ENCODE results near the gene DGKQ. TPM values are rescaled to one million over a fixed set of nuclear protein-coding genes. Genes with fewer than 3 reads are reported as not detected.

Gene DGKQ
- total and polyA plus RNA-seq, 11 donors: 2.6 to 7.3 (median 4.1) TPM

DNA sequence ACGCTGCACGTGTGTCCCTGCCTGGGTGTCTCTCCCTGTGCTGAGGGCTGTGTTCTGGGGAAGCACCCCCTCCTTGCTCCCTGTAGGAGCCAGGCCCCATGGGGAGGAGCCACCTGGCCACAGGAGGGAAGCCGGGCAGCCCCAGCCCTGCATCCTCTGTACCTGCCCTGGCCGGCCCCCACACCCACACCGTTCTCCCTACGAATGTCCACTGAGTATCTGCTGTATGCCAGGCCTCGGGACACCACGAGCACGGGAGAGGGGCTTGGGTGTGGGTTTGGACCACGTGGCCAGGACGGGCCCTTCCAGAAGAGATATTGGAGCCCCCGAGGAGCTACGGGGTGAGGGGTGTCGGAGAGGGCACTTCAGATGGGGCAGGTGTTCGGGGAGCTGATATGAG, 44.3 kb upstream of the DGKQ start:
- H3K36me3 ChIP-seq: no peaks in the 10 kb centered on the region
- ATAC-seq (no peak), DNase-seq (no peak)
- no peak for TF ChIP-seq POLR2A (IDR thresholded peaks at IDR 0.05)
- TF ChIP-seq, protein P1, sequence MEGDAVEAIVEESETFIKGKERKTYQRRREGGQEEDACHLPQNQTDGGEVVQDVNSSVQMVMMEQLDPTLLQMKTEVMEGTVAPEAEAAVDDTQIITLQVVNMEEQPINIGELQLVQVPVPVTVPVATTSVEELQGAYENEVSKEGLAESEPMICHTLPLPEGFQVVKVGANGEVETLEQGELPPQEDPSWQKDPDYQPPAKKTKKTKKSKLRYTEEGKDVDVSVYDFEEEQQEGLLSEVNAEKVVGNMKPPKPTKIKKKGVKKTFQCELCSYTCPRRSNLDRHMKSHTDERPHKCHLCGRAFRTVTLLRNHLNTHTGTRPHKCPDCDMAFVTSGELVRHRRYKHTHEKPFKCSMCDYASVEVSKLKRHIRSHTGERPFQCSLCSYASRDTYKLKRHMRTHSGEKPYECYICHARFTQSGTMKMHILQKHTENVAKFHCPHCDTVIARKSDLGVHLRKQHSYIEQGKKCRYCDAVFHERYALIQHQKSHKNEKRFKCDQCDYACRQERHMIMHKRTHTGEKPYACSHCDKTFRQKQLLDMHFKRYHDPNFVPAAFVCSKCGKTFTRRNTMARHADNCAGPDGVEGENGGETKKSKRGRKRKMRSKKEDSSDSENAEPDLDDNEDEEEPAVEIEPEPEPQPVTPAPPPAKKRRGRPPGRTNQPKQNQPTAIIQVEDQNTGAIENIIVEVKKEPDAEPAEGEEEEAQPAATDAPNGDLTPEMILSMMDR (IDR thresholded peaks at IDR 0.05): no peak
- peaks cover 0 to under 1% (median 0%) of the 10 kb centered on the region in 12 donors for H3K4me1 ChIP-seq
- WGBS, 4 donors: 80 to 89% (median 83%) methylated on average over 13 to 15 of the region's 15 CpGs
- intact Hi-C loops (cut with DNase I): no loop called here
- no peaks in the 10 kb centered on the region for H3K9me3 ChIP-seq
- H3K27ac ChIP-seq: no peak overlapping the region
- H3K27me3 ChIP-seq: no peaks in the 10 kb centered on the region
- no peak overlapping the region for H3K4me3 ChIP-seq

DNA sequence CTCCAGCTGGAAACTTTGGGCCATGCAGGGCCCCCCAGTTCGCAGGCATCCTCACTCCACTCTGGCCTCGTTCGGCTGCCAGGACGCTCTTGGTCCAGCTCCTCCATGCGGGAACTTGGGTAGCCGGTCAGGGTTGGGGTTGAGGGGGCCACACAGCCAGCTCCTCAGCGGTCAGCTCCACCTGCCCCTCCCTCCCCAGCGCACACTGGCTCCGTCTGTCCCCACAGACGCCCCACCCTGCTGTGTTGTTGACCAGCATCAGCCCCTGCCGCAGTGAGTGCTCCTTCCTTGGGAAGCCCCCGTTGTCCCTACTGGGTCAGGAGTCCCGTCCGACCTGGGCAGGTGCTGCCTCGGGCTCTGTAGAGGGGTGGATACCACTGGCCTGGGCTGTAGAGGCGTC, 43.8 kb upstream of the DGKQ start:
- Histone ChIP-seq H3K27ac (no peak overlapping the region), H3K27me3 (peaks cover 0 to 5% (median 0%) of the 10 kb centered on the region in 9 donors), H3K36me3 (no peaks in the 10 kb centered on the region), H3K4me3 (no peak overlapping the region), H3K4me1 (peaks cover 0 to 6% (median 1%) of the 10 kb centered on the region in 12 donors), H3K9me3 (no peaks in the 10 kb centered on the region)
- TF ChIP-seq, protein P1 (IDR thresholded peaks at IDR 0.05): no peak
- DNase-seq (no peak), ATAC-seq (no peak)
- intact Hi-C loops (cut with DNase I): no loop called here
- WGBS, 4 donors: 78 to 83% (median 83%) methylated on average over 6 to 16 of the region's 16 CpGs

DNA sequence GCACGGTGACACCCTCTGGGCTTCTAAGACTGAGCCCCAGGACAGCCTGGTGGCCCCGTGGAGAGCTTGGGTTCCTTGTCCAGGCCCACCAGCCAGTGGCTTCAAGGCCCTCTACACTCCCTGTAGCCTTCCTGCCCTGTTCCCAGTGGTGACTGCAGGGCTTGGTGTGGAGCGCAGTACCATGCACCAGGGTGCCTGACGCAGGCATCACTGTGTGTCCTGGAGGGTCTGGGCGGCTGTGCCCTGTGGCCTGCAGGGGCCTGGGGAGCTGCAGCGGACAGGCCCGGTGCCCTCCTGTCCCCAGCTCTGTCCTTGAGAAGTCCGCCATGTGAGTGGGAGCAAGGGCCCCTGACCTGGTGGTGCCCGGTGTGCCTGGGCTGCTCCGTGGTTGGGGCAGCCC, 42.4 kb upstream of the DGKQ start:
- no peak for ATAC-seq
- peaks cover 0 to 6% (median 0%) of the 10 kb centered on the region in 9 donors for H3K27me3 ChIP-seq
- H3K27ac ChIP-seq: no peak overlapping the region
- no peak for DNase-seq
- intact Hi-C loops (cut with DNase I): no loop called here
- TF ChIP-seq, protein P1 (IDR thresholded peaks at IDR 0.05): no peak
- no peak for TF ChIP-seq POLR2A (IDR thresholded peaks at IDR 0.05)
- WGBS, 4 donors: 89 to 96% (median 93%) methylated on average over 3 to 10 of the region's 10 CpGs
- no peaks in the 10 kb centered on the region for H3K36me3 ChIP-seq
- no peak overlapping the region for H3K4me3 ChIP-seq
- H3K4me1 ChIP-seq: peaks cover 0 to 12% (median 7%) of the 10 kb centered on the region in 12 donors
- no peaks in the 10 kb centered on the region for H3K9me3 ChIP-seq

DNA sequence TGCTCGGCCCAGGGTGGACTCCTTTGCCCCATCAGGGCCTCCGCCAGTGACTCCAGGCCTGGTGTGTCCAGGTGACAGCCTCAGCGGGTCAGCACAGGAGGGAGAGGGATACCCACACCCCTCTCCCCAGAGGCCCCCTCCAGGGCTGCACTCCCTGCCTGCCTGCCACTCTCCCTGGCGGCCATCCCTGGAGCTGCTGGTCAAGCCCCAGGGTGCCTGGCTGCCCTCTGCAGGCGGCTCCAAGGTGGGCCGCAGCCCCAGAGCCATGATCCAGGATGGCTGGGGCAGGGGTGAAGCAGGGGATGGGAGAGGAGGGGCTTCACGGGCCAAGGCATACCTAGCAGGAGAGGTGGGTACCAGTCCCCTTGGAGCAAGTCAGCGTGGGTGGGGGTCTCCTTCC, 41.8 kb upstream of the DGKQ start:
- no peak overlapping the region for H3K27ac ChIP-seq
- H3K27me3 ChIP-seq: peaks cover 0 to 6% (median 0%) of the 10 kb centered on the region in 9 donors
- ATAC-seq: no peak
- peaks cover 0 to 18% (median 12%) of the 10 kb centered on the region in 12 donors for H3K4me1 ChIP-seq
- TF ChIP-seq POLR2A (IDR thresholded peaks at IDR 0.05): no peak
- TF ChIP-seq, protein P1 (IDR thresholded peaks at IDR 0.05): no peak
- no peak overlapping the region for H3K4me3 ChIP-seq
- intact Hi-C loops (cut with DNase I): no loop called here
- WGBS, 4 donors: 76 to 94% (median 87%) methylated on average over 5 to 8 of the region's 8 CpGs
- DNase-seq: no peak
- no peaks in the 10 kb centered on the region for H3K9me3 ChIP-seq
- no peaks in the 10 kb centered on the region for H3K36me3 ChIP-seq
